ENCODE data around the gene PEX1. TPM values are rescaled to one million over a fixed set of nuclear protein-coding genes. Genes with fewer than 3 reads are reported as not detected.

Gene PEX1
- total and polyA plus RNA-seq, 2 of the 4 experiments (the other 2 are of a cell fraction), result 8.1 to 12.7 TPM

DNA sequence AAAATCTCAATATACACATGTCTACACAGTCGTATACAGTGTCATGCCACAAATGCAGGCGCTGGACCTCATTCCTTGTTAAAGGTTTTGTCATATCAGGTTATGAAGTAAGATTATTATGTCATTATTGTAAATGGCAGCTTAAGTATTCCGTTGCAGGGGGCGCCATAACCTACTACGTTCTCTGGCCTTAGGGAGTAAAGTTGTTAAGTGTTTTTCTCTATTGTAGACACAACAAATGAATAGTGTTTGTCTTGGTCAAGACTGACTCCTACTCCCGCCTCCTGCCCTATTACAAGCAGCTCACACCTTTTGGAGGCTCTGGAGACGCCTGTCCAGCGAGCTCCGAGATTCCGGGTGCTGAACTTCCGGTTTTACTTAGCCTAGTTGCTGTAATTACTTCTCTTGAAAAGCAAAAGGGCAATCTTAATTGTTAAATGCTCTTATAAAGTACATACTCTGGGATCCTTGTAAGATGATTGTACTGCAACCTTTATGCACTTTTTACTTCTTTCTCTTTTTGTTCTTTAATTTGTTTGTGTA, 80.0 kb downstream of the PEX1 start:
- H3K9me1 ChIP-seq (ENCODE audit: insufficient read depth, low read length), result no peaks in the 10 kb centered on the region
- peak overlapping the region; percentile 39 to 68; a peak in 2 of 4 replicates for H4K8ac ChIP-seq (ENCODE audit: low read depth in 2 of 2, low read length in 2 of 2)
- H3K4me2 ChIP-seq (ENCODE audit: low read depth, low read length), result peak overlapping the region; percentile 86
- H3K36me3 ChIP-seq (ENCODE audit: control insufficient read depth, insufficient read depth, low read length), result peaks cover 12% of the 10 kb centered on the region
- peak overlapping the region; percentile 94 for H3K4me3 ChIP-seq (ENCODE audit: insufficient read depth, low read depth, low read length)
- peak overlapping the region; percentile 78 for H3K9ac ChIP-seq (ENCODE audit: low read depth, low read length)
- H3K79me1 ChIP-seq (ENCODE audit: low read depth in 1 of 2, low read length in 2 of 2), result peaks cover 22 to 34% of the 10 kb centered on the region in 2 experiments
- dilution Hi-C loops (cut with HindIII; ENCODE audit: low sequenced_read_pairs, unreplicated experiment), result no loop called here
- no peak overlapping the region for H3K18ac ChIP-seq (ENCODE audit: low read depth, low read length)
- peak overlapping the region; percentile 97 for H2AFZ ChIP-seq (replicated peaks; ENCODE audit: low read length, poor library complexity)
- H2BK15ac ChIP-seq (ENCODE audit: low read depth, low read length), result no peak overlapping the region
- 0% methylated on average over 4 of the region's 11 CpGs; no CpG with 5 or more reads in 1 of the 2 experiments for WGBS, 2 experiments (ENCODE audit: extremely low coverage in 2 of 2, insufficient read length in 1 of 2)
- peak overlapping the region; percentile 44 for H3K27ac ChIP-seq (ENCODE audit: insufficient read depth, low read length)
- ChIA-PET POLR2A (ENCODE audit: unreplicated experiment) (interaction anchor here (0.8 kb wide), 1 partner anchor 1066 kb away, joined by 3 read pairs; no protein-coding TSS in a partner anchor), CTCF (interaction anchor here (1.8 to 2.4 kb wide), 4 partner anchors 13 to 271 kb away, joined by 5 to 19 read pairs (median 10); no protein-coding TSS in a partner anchor)
- H3K14ac ChIP-seq (replicated peaks; ENCODE audit: low read depth, low read length), result peak overlapping the region; percentile 83; the same call in 1 of the 2 replicates
- no peak overlapping the region for H2BK20ac ChIP-seq (ENCODE audit: low read depth, low read length)
- H3K9me3 ChIP-seq (ENCODE audit: control insufficient read depth, insufficient read depth, low read length), result no peaks in the 10 kb centered on the region
- peak overlapping the region; percentile 48; the same call in 1 of the 2 replicates for H3K23ac ChIP-seq (ENCODE audit: low read depth, low read length)
- in situ Hi-C loops (cut with MboI; ENCODE audit: low sequenced_read_pairs), result no loop called here
- BruUV-seq (replicated peaks), result no TSS peak
- no peak overlapping the region for H4K91ac ChIP-seq (ENCODE audit: insufficient read depth, low read depth, low read length)
- H2AK9ac ChIP-seq (replicated peaks; ENCODE audit: low read depth, low read length, poor library complexity), result peak overlapping the region; percentile 91
- peak overlapping the region; percentile 13 for H3K56ac ChIP-seq (ENCODE audit: extremely low read depth, insufficient read depth, low read length)
- H4K5ac ChIP-seq (ENCODE audit: low read depth, low read length), result no peak overlapping the region
- no peak for TF ChIP-seq NFE2L2 (IDR thresholded peaks at IDR 0.05; ENCODE audit: low read depth, low read length)
- TF ChIP-seq RCOR1 (IDR thresholded peaks at IDR 0.05; ENCODE audit: insufficient replicate concordance, low read length), result no peak
- TF ChIP-seq, protein P1, sequence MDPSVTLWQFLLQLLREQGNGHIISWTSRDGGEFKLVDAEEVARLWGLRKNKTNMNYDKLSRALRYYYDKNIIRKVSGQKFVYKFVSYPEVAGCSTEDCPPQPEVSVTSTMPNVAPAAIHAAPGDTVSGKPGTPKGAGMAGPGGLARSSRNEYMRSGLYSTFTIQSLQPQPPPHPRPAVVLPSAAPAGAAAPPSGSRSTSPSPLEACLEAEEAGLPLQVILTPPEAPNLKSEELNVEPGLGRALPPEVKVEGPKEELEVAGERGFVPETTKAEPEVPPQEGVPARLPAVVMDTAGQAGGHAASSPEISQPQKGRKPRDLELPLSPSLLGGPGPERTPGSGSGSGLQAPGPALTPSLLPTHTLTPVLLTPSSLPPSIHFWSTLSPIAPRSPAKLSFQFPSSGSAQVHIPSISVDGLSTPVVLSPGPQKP (IDR thresholded peaks at IDR 0.05; ENCODE audit: borderline replicate concordance, low read depth, low read length), result no peak
- TF ChIP-seq, protein P2, sequence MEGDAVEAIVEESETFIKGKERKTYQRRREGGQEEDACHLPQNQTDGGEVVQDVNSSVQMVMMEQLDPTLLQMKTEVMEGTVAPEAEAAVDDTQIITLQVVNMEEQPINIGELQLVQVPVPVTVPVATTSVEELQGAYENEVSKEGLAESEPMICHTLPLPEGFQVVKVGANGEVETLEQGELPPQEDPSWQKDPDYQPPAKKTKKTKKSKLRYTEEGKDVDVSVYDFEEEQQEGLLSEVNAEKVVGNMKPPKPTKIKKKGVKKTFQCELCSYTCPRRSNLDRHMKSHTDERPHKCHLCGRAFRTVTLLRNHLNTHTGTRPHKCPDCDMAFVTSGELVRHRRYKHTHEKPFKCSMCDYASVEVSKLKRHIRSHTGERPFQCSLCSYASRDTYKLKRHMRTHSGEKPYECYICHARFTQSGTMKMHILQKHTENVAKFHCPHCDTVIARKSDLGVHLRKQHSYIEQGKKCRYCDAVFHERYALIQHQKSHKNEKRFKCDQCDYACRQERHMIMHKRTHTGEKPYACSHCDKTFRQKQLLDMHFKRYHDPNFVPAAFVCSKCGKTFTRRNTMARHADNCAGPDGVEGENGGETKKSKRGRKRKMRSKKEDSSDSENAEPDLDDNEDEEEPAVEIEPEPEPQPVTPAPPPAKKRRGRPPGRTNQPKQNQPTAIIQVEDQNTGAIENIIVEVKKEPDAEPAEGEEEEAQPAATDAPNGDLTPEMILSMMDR (conservative IDR thresholded peaks at IDR 0.05; ENCODE audit: low read depth, low read length), result peak; percentile 54
- no peak for TF ChIP-seq BHLHE40 (IDR thresholded peaks at IDR 0.05; ENCODE audit: low read depth, low read length)
- no peak for TF ChIP-seq CHD1 (IDR thresholded peaks at IDR 0.05; ENCODE audit: low read depth, low read length)
- no peak for TF ChIP-seq FOS (IDR thresholded peaks at IDR 0.05; ENCODE audit: low read depth, low read length)
- no peak for TF ChIP-seq SMC3 (IDR thresholded peaks at IDR 0.05; ENCODE audit: low read depth, low read length)
- no peaks in the 10 kb centered on the region for H3K27me3 ChIP-seq (ENCODE audit: control insufficient read depth, insufficient read depth, low read length)
- peak overlapping the region; percentile 25 for H2BK5ac ChIP-seq (ENCODE audit: low read depth, low read length, poor library complexity, severe bottlenecking)
- intact Hi-C loops (cut with micrococcal nuclease), result loop anchor here (5.0 kb wide), 5 partner anchors 206 to 1361 kb away; partner anchors contain the start of gene AKAP9
- H3K4ac ChIP-seq (ENCODE audit: low read depth, low read length), result peak overlapping the region; percentile 72
- DNase-seq, result peak; percentile 46
- no peak overlapping the region for H2AK5ac ChIP-seq (ENCODE audit: low read depth, low read length)
- H3K4me1 ChIP-seq (ENCODE audit: control insufficient read depth, insufficient read depth, low read length), result 0 out of 2 replicates have a peak, but pooled peaks cover 2% of the 10 kb centered on the region
- peak; percentile 30 for ATAC-seq (ENCODE audit: low read depth)
- no peaks in the 10 kb centered on the region for H4K20me1 ChIP-seq (ENCODE audit: insufficient read depth, low read length)
- no peak overlapping the region for H2BK120ac ChIP-seq (ENCODE audit: low read depth, low read length)

Data from IMR-90 (cell line).